Ovary (tissue), 3 donors: ENCODE results near the gene VSIG4.

ENCODE experiments used
- EP300 ChIP-seq: sonication (generic); formaldehyde crosslinking; IDR thresholded peaks from one replicate; pipeline ENCODE4 v1.6.1; 2017; ENCODE audit warnings: antibody characterized with exemption
- TF ChIP-seq, protein P1 (sequence below), 3 donors: fragments of 450-650 bp in 2 of 3; fragments of 200-600 bp in 1 of 3; IDR thresholded peaks; one replicate each; pipeline versions ENCODE4 v1.5.1 to v1.8.0; 2016 to 2022; ENCODE audit warnings: antibody characterized with exemption in 3 of 3, mild to moderate bottlenecking in 1 of 3
- donor health status: DM: no; HTN: no; CAD: no.

DNA sequence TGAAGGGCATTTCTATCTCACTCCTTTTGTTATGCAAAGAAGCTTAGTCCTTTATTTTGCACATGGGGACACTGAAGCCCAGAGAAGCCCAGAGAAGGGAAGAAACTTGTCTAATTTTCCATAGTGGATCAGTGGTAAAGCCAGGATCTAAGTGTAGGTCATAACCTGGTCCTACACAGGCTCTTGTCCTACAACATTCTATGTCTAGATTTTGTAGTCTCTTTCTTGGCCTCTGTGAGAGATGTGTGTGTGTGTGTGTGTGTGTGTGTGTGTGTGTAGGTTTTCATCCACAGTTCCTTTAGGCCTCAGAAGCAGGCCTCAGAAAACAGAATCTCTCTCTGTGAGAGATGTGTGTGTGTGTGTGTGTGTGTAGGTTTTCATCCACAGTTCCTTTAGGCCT lies 38.3 kb downstream of the VSIG4 start:
- TF ChIP-seq, protein P1, sequence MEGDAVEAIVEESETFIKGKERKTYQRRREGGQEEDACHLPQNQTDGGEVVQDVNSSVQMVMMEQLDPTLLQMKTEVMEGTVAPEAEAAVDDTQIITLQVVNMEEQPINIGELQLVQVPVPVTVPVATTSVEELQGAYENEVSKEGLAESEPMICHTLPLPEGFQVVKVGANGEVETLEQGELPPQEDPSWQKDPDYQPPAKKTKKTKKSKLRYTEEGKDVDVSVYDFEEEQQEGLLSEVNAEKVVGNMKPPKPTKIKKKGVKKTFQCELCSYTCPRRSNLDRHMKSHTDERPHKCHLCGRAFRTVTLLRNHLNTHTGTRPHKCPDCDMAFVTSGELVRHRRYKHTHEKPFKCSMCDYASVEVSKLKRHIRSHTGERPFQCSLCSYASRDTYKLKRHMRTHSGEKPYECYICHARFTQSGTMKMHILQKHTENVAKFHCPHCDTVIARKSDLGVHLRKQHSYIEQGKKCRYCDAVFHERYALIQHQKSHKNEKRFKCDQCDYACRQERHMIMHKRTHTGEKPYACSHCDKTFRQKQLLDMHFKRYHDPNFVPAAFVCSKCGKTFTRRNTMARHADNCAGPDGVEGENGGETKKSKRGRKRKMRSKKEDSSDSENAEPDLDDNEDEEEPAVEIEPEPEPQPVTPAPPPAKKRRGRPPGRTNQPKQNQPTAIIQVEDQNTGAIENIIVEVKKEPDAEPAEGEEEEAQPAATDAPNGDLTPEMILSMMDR (IDR thresholded peaks at IDR 0.05): no peak
- no peak for TF ChIP-seq EP300
